Measurements from ENCODE around the gene TSPO2.

TSPO2 gene

DNA sequence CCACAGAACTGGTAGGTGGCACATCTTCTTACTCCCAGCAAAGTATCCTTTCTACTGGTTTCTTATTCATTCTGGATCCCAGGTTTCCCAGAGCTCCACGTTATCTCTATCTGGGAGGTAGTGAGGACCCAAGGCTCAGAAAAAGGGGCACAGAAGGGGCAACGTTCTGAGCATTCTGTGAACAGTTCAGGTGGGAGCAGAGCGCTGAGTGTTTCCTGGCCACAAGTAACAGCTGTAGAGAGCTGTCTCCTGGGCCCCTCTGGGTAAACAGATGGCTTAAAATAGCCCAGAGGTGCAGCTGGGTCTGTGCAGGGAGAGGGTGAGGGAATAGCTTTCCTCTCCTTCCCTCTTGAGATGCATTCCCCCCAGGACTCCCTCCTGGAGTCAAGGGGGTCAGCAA lies 12.9 kb downstream of the TSPO2 start:
- Histone ChIP-seq H3K36me3 (ENCODE audit: insufficient read depth, low read length) (no peaks in the 10 kb centered on the region), H3K9me3 (ENCODE audit: low read length) (no peaks in the 10 kb centered on the region), H3K9ac (ENCODE audit: low read length) (no peak overlapping the region), H3K27ac (ENCODE audit: low read depth, low read length, poor library complexity, severe bottlenecking) (peak overlapping the region; percentile 21), H3K79me2 (ENCODE audit: insufficient read depth, low read length) (no peaks in the 10 kb centered on the region), H3K9me2 (ENCODE audit: low read depth, low read length) (no peaks in the 10 kb centered on the region), H3K4me1 (ENCODE audit: insufficient read depth, low read length, severe bottlenecking) (peaks cover 28% of the 10 kb centered on the region), H4K20me1 (ENCODE audit: insufficient read depth, low read length) (no peaks in the 10 kb centered on the region), H2AFZ (ENCODE audit: low read length) (no peak overlapping the region), H3K4me3 (ENCODE audit: low read depth, low read length, poor library complexity, severe bottlenecking) (no peak overlapping the region), H3F3A (ENCODE audit: insufficient read depth, low read length) (no peaks in the 10 kb centered on the region), H3K27me3 (ENCODE audit: insufficient read depth, low read length) (no peaks in the 10 kb centered on the region), H3K4me2 (ENCODE audit: low read length) (no peak overlapping the region)
- no peak for TF ChIP-seq EZH2 (IDR thresholded peaks at IDR 0.05; ENCODE audit: borderline replicate concordance, low read length)
- TF ChIP-seq, protein P1, sequence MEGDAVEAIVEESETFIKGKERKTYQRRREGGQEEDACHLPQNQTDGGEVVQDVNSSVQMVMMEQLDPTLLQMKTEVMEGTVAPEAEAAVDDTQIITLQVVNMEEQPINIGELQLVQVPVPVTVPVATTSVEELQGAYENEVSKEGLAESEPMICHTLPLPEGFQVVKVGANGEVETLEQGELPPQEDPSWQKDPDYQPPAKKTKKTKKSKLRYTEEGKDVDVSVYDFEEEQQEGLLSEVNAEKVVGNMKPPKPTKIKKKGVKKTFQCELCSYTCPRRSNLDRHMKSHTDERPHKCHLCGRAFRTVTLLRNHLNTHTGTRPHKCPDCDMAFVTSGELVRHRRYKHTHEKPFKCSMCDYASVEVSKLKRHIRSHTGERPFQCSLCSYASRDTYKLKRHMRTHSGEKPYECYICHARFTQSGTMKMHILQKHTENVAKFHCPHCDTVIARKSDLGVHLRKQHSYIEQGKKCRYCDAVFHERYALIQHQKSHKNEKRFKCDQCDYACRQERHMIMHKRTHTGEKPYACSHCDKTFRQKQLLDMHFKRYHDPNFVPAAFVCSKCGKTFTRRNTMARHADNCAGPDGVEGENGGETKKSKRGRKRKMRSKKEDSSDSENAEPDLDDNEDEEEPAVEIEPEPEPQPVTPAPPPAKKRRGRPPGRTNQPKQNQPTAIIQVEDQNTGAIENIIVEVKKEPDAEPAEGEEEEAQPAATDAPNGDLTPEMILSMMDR (IDR thresholded peaks at IDR 0.05; ENCODE audit: low read length), result no peak

DNA sequence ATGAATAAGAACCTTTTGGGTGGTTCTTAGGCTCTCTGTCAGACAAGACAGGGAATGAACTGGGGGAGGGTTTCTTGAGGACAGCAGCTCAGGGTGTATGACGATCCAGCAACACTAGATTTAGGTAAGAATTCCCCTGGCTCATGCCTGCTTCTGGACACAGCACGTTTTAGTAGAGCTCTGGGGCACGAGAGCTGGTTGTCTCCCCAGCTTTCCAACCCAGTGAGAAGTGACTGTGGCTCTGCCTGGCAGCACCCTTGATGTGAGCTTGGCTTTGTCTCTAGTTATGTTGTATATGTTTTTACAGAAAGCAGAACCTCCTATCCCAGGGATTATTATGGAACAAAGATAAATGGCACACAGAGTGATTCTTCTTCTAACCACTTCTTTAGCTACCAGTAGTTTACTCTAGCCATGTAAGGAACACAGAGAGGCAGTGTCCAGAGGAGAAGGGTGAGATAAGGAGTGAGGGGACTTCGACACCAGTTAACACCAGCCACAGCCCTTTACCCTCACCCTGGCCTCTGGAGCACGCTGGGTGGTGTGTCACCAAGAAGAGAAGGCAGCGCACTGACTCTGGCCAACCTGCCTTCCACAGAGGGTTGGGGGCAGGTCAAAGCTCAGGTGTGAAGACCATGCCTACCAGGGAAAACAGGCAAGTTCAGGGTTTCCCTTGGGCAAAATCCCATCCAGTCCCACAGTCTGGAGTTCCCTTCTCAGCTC lies 14.7 kb downstream of the TSPO2 start:
- H4K20me1 ChIP-seq (ENCODE audit: insufficient read depth, low read length), result no peaks in the 10 kb centered on the region
- no peaks in the 10 kb centered on the region for H3K9me2 ChIP-seq (ENCODE audit: low read depth, low read length)
- H3K27ac ChIP-seq (ENCODE audit: low read depth, low read length, poor library complexity, severe bottlenecking), result no peak overlapping the region
- H3K4me1 ChIP-seq (ENCODE audit: insufficient read depth, low read length, severe bottlenecking), result peaks cover 20% of the 10 kb centered on the region
- peaks cover 5% of the 10 kb centered on the region; the same call in 1 of the 2 replicates for H3K36me3 ChIP-seq (ENCODE audit: insufficient read depth, low read length)
- H3K9ac ChIP-seq (ENCODE audit: low read length), result no peak overlapping the region
- no peaks in the 10 kb centered on the region for H3K9me3 ChIP-seq (ENCODE audit: low read length)
- no peaks in the 10 kb centered on the region for H3K27me3 ChIP-seq (ENCODE audit: insufficient read depth, low read length)
- no peak overlapping the region for H2AFZ ChIP-seq (ENCODE audit: low read length)
- no peak overlapping the region for H3K4me3 ChIP-seq (ENCODE audit: low read depth, low read length, poor library complexity, severe bottlenecking)
- H3K79me2 ChIP-seq (ENCODE audit: insufficient read depth, low read length), result no peaks in the 10 kb centered on the region
- no peak for TF ChIP-seq EZH2 (IDR thresholded peaks at IDR 0.05; ENCODE audit: borderline replicate concordance, low read length)
- TF ChIP-seq, protein P1 (IDR thresholded peaks at IDR 0.05; ENCODE audit: low read length), result no peak
- no peak overlapping the region for H3K4me2 ChIP-seq (ENCODE audit: low read length)
- no peaks in the 10 kb centered on the region for H3F3A ChIP-seq (ENCODE audit: insufficient read depth, low read length)

DNA sequence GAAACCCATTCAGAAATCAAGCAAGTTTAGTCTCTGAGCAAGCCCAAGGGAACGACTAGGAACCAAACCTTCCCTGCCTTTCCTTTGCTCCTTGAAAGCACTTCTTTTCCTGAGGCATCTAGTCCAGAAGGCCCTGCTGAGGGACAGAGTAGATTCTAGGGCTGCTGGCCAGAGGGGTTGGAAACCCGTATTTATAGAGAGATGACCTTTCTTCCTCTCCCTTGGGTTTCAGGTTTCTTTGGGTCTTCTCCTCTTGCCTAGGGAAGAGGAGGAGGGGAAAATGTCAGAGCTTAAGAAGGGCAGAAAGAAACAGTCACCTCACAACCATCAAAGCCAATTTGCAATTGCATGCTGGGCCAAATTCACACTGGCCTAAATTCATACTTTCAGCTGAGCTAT lies 16.5 kb downstream of the TSPO2 start:
- H3K27ac ChIP-seq (ENCODE audit: low read depth, low read length, poor library complexity, severe bottlenecking), result no peak overlapping the region
- no peaks in the 10 kb centered on the region for H3F3A ChIP-seq (ENCODE audit: insufficient read depth, low read length)
- H4K20me1 ChIP-seq (ENCODE audit: insufficient read depth, low read length), result no peaks in the 10 kb centered on the region
- no peak overlapping the region for H3K4me2 ChIP-seq (ENCODE audit: low read length)
- H2AFZ ChIP-seq (ENCODE audit: low read length), result no peak overlapping the region
- no peaks in the 10 kb centered on the region for H3K79me2 ChIP-seq (ENCODE audit: insufficient read depth, low read length)
- H3K4me1 ChIP-seq (ENCODE audit: insufficient read depth, low read length, severe bottlenecking), result peaks cover 8% of the 10 kb centered on the region
- peaks cover 8% of the 10 kb centered on the region; the same call in 1 of the 2 replicates for H3K36me3 ChIP-seq (ENCODE audit: insufficient read depth, low read length)
- no peak overlapping the region for H3K9ac ChIP-seq (ENCODE audit: low read length)
- TF ChIP-seq EZH2 (IDR thresholded peaks at IDR 0.05; ENCODE audit: borderline replicate concordance, low read length), result no peak
- TF ChIP-seq, protein P1 (IDR thresholded peaks at IDR 0.05; ENCODE audit: low read length), result no peak
- H3K9me2 ChIP-seq (ENCODE audit: low read depth, low read length), result no peaks in the 10 kb centered on the region
- H3K4me3 ChIP-seq (ENCODE audit: low read depth, low read length, poor library complexity, severe bottlenecking), result no peak overlapping the region
- H3K9me3 ChIP-seq (ENCODE audit: low read length), result no peaks in the 10 kb centered on the region
- H3K27me3 ChIP-seq (ENCODE audit: insufficient read depth, low read length), result no peaks in the 10 kb centered on the region
